ENCODE results near the gene ABCA2.

- TF ChIP-seq CTCF (conservative IDR thresholded peaks at IDR 0.05; ENCODE audit: low read length) (no peak), EZH2phosphoT487 (IDR thresholded peaks at IDR 0.05; ENCODE audit: borderline replicate concordance) (no peak)
These were observed 17.5 kb upstream of the ABCA2 start for GRCh38 chr9:137045294-137046087.
